Body of pancreas (tissue), 4 donors: ENCODE data around the gene TPP2. TPM values are rescaled to one million over a fixed set of nuclear protein-coding genes. Genes with fewer than 3 reads are reported as not detected.

Experiments
- ATAC-seq: fragments of 150-250 bp; one replicate; pipeline ENCODE4 v1.9.1; 2016
- DNase-seq, 4 donors: peaks; one replicate each; pipeline ENCODE4 v3.0.0-alpha.2; 2019
- H3K27ac ChIP-seq, 4 donors: fragments of 200-600 bp; sonication (generic); 1 replicate in 3 of 4; 2 replicates in 1 of 4; pipeline versions ENCODE4 v1.5.1 to v1.6.1; 2016 to 2019; ENCODE audit warnings: mild to moderate bottlenecking in 1 of 4, mixed read lengths in 1 of 4, moderate library complexity in 1 of 4
- H3K27me3 ChIP-seq, 2 donors: fragments of 200-600 bp; sonication (generic); one replicate each; pipeline ENCODE4 v1.6.0; 2016; ENCODE audit warnings: mild to moderate bottlenecking in 1 of 2
- H3K36me3 ChIP-seq, 2 donors: fragments of 200-600 bp; sonication (generic); replicated peaks in 1 of 2; 2 replicates each; pipeline ENCODE4 v1.5.1; 2016; ENCODE audit warnings: low read depth in 2 of 2; ENCODE audit not compliant: insufficient read depth in 1 of 2
- H3K4me1 ChIP-seq: fragments of 200-600 bp; sonication (generic); one replicate; pipeline ENCODE4 v1.6.0; 2016
- H3K4me3 ChIP-seq, 2 donors: fragments of 200-600 bp; sonication (generic); 1 replicate in 1 of 2; 2 replicates in 1 of 2; pipeline ENCODE4 v1.5.1; 2016 to 2019
- H3K9me3 ChIP-seq, 3 donors: fragments of 200-600 bp; sonication (generic); 1 replicate in 2 of 3; 2 replicates in 1 of 3; pipeline ENCODE4 v1.5.1; 2016
- POLR2A ChIP-seq, 3 donors: fragments of 450-650 bp; IDR thresholded peaks; one replicate each; pipeline ENCODE4 v1.6.1; 2016; ENCODE audit warnings: antibody characterized with exemption in 3 of 3, mild to moderate bottlenecking in 2 of 3
- WGBS, 2 donors: methylation state at CpG; one replicate each; pipeline ENCODE4 v1.1.5; 2017; 5-methylcytosine and 5-hydroxymethylcytosine counted together
- intact Hi-C: fragments of 100-400 bp; cut with DNase I; formaldehyde crosslinking; loops from one replicate; pipeline ENCODE4 v1.15.1; 2023
- total RNA-seq, 2 donors: library from RNA; depleted of rRNA; stranded (reverse); fragments of >200 nt; gene quantifications; one replicate each; pipeline ENCODE4 v1.1.0, GENCODE V29; 2016
- TF ChIP-seq, protein P1 (sequence below), 7 experiments: fragments of 450-650 bp in 4 of 7; fragments of 200-600 bp in 3 of 7; sonication (generic) in 3 of 7; IDR thresholded peaks; one replicate each; pipeline ENCODE4 v1.5.1; 2016 to 2019; ENCODE audit warnings: antibody characterized with exemption in 7 of 7

TPP2 gene
- total RNA-seq, 2 donors from 2014 or later: 29.3 to 73.5 TPM

DNA sequence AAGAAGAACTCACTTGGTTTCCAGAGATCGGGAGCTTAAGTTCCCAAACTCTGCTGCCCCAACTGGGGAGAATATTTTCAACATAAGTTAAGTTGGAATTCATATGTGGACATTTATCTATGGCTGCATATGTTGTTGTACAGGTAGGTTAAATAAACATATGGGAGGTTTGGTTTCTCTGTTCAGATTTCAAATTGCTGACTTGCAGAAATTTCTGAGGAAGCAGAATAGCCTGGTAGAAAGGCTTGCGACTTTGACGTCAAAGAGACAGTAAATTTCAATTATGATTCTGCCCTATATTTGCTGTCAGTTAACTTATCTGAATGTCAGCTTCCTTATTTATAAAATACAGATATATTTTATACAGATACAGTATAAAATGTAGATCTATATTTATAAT, 40.0 kb upstream of the TPP2 start:
- Histone ChIP-seq H3K27ac (no peak overlapping the region), H3K4me1 (no peaks in the 10 kb centered on the region), H3K36me3 (no peaks in the 10 kb centered on the region), H3K9me3 (no peaks in the 10 kb centered on the region), H3K4me3 (no peak overlapping the region), H3K27me3 (no peaks in the 10 kb centered on the region)
- intact Hi-C loops: no loop called here
- 57% methylated on average over 3 of the region's 3 CpGs for WGBS, 2 donors
- no peak for TF ChIP-seq POLR2A (IDR thresholded peaks at IDR 0.05)
- TF ChIP-seq, protein P1, sequence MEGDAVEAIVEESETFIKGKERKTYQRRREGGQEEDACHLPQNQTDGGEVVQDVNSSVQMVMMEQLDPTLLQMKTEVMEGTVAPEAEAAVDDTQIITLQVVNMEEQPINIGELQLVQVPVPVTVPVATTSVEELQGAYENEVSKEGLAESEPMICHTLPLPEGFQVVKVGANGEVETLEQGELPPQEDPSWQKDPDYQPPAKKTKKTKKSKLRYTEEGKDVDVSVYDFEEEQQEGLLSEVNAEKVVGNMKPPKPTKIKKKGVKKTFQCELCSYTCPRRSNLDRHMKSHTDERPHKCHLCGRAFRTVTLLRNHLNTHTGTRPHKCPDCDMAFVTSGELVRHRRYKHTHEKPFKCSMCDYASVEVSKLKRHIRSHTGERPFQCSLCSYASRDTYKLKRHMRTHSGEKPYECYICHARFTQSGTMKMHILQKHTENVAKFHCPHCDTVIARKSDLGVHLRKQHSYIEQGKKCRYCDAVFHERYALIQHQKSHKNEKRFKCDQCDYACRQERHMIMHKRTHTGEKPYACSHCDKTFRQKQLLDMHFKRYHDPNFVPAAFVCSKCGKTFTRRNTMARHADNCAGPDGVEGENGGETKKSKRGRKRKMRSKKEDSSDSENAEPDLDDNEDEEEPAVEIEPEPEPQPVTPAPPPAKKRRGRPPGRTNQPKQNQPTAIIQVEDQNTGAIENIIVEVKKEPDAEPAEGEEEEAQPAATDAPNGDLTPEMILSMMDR (IDR thresholded peaks at IDR 0.05): no peak
- no peak for ATAC-seq
- no peak for DNase-seq

DNA sequence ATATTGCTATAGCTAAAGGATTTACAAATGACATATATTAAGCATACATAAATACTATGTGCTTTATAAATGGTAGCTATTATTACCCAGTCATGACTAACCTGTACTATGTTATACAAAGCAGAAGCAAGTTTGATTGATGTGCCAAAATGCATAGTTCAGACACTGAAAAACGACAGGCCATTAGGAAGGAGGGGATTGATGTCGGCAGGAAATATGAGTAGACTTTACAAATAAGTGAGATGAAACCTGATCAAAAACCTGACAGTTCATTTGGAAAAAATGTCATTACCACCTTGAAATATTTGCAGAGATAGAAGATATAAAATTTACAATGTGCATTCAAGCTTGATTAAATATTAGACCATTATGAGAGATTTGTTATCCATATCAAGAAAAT, 38.8 kb upstream of the TPP2 start:
- Histone ChIP-seq H3K27ac (no peak overlapping the region), H3K4me1 (no peaks in the 10 kb centered on the region), H3K9me3 (no peaks in the 10 kb centered on the region), H3K36me3 (no peaks in the 10 kb centered on the region), H3K4me3 (no peak overlapping the region), H3K27me3 (no peaks in the 10 kb centered on the region)
- intact Hi-C loops: no loop called here
- DNase-seq: no peak
- WGBS, 2 donors: 42 to 49% methylated on average over 2 of the region's 2 CpGs
- no peak for TF ChIP-seq POLR2A (IDR thresholded peaks at IDR 0.05)
- ATAC-seq: no peak

DNA sequence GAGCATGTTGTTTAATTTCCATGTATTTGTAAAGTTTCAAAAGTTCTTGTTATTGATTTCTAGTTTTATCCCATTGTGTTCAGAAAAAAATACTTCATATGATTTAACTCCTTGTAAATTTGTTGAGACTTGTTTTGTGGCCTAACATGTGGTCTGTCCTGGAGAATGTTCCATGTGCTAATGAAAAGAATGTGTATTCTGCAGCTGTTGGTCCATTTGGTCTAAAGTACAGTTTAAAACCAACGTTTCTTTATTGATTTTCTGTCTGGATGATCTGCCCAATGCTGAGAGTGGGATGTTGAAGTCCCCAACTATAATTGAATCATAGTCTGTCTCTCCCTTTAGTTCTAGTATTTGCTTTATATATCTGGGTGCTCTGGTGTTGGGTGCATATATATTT, 34.9 kb upstream of the TPP2 start:
- DNase-seq: no peak

DNA sequence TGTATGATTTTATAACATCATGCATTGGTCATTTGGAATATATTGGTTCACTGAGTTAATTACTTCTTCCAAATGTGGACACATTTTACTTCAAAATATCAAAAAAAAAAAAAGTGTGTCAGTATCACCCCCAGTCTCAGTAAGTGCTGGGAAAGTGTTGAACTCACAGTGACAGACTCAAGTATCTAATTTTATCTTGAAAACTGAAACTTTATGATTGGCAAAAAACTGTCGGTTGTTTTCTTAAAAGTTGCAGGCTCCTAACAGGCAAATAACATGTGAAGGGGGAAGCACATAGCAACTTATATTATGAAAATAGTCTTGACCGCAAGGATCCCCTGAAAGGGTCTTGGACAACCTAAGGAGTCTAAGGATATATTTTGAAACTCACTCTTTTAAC, 33.5 kb upstream of the TPP2 start:
- TF ChIP-seq POLR2A (IDR thresholded peaks at IDR 0.05): no peak
- TF ChIP-seq, protein P1 (IDR thresholded peaks at IDR 0.05): no peak
- no peaks in the 10 kb centered on the region for H3K4me1 ChIP-seq
- H3K27ac ChIP-seq: no peak overlapping the region
- no peak for DNase-seq
- 77 to 78% methylated on average over 2 of the region's 2 CpGs for WGBS, 2 donors
- H3K4me3 ChIP-seq: no peak overlapping the region
- intact Hi-C loops: no loop called here
- no peaks in the 10 kb centered on the region for H3K36me3 ChIP-seq
- no peaks in the 10 kb centered on the region for H3K9me3 ChIP-seq
- no peaks in the 10 kb centered on the region for H3K27me3 ChIP-seq
- ATAC-seq: no peak

More for the DNA sequence above, 34.9 kb upstream of the TPP2 start:
- ATAC-seq: no peak
- H3K4me3 ChIP-seq: no peak overlapping the region
- H3K36me3 ChIP-seq: no peaks in the 10 kb centered on the region
- H3K27ac ChIP-seq: no peak overlapping the region
- H3K27me3 ChIP-seq: no peaks in the 10 kb centered on the region
- no peaks in the 10 kb centered on the region for H3K4me1 ChIP-seq
- no peak for TF ChIP-seq POLR2A (IDR thresholded peaks at IDR 0.05)
- TF ChIP-seq, protein P1 (IDR thresholded peaks at IDR 0.05): no peak
- H3K9me3 ChIP-seq: no peaks in the 10 kb centered on the region
- intact Hi-C loops: no loop called here
- 5 to 8% methylated on average over 1 of the region's 1 CpG for WGBS, 2 donors

DNA sequence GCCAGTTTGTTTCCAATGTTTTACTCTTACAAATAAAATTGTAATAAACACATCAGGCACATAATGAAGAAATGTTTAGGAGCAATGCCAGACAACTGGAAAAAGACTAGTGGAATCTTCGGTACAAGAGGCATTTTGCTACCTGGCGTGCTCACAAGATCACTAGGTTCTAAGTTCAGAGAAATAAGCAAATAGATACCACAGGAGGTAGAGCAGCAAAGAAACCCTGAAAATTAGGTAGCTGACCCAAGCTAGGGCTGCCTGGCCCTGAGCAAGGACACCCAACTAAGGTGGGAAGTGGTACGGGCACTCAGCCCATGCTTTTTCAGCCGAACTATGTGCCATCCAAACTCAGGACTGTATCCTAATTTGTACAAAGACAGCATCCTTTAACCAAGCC, 32.2 kb upstream of the TPP2 start:
- WGBS, 2 donors: 68 to 75% methylated on average over 4 of the region's 4 CpGs
- intact Hi-C loops: no loop called here
- no peaks in the 10 kb centered on the region for H3K4me1 ChIP-seq

More for the DNA sequence above, 32.2 kb upstream of the TPP2 start:
- Histone ChIP-seq H3K9me3 (no peaks in the 10 kb centered on the region), H3K27me3 (no peaks in the 10 kb centered on the region), H3K36me3 (no peaks in the 10 kb centered on the region), H3K4me3 (no peak overlapping the region), H3K27ac (no peak overlapping the region)
- TF ChIP-seq, protein P1 (IDR thresholded peaks at IDR 0.05): no peak
- no peak for TF ChIP-seq POLR2A (IDR thresholded peaks at IDR 0.05)
- DNase-seq (no peak), ATAC-seq (no peak)
